ENCODE measurements around the gene SLC22A12. TPM values are rescaled to one million over a fixed set of nuclear protein-coding genes. Genes with fewer than 3 reads are reported as not detected.

SLC22A12 gene
- total and polyA plus RNA-seq, 2 of the 8 experiments (the other 6 are each of a cell fraction or from before 2014, with no cell fraction given): not detected

DNA sequence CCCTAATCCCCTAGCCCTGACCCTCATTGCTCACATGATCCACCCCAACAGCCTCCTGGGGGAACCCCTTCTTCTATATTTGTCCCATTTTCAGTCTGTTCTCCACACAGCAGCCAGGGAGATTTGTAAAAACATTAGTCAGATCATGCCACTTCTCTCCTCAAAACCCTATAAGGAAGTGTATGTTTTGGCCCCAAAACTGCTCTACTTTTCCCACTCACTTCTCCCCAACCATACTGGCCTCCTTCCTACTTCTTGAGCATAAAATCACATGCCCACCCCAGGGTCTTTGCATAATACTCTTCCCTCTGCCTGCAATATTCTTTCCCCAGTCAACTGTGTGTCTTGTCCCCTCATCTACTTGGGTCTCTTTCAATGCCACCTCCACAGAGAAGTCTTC is 4.7 kb upstream of the SLC22A12 start:
- Histone ChIP-seq H2BK20ac (ENCODE audit: low read length) (no peak overlapping the region), H3K79me1 (ENCODE audit: low read depth, low read length) (no peaks in the 10 kb centered on the region), H4K5ac (ENCODE audit: insufficient read length, low read depth, low read length) (no peak overlapping the region), H3K36me3 (ENCODE audit: control insufficient read depth in 2 of 4, insufficient read depth in 4 of 4, low read length in 3 of 4) (no peaks in the 10 kb centered on the region), H3K23ac (ENCODE audit: insufficient read length) (no peak overlapping the region), H3K14ac (ENCODE audit: insufficient read length) (no peak overlapping the region), H3K27me3 (replicated peaks in 1 of 4; ENCODE audit: control insufficient read depth in 3 of 4, extremely low read depth in 1 of 4, insufficient read depth in 3 of 4, low read length in 3 of 4) (no peaks in the 10 kb centered on the region), H3K4me3 (ENCODE audit: extremely low read depth in 1 of 4, insufficient read depth in 2 of 4, low read depth in 3 of 4, low read length in 4 of 4) (no peak overlapping the region), H2BK12ac (ENCODE audit: low read depth, low read length) (no peak overlapping the region), H3K4me1 (replicated peaks in 1 of 4; ENCODE audit: control insufficient read depth in 3 of 4, insufficient read depth in 4 of 4, low read length in 3 of 4) (no peaks in the 10 kb centered on the region), H3K56ac (replicated peaks; ENCODE audit: insufficient read length, low read depth, low read length) (no peak overlapping the region), H3K4me2 (ENCODE audit: insufficient read depth in 1 of 2, low read depth in 2 of 2, low read length in 2 of 2) (no peak overlapping the region), H3K79me2 (ENCODE audit: control insufficient read depth in 1 of 2, insufficient read depth in 2 of 2, low read length in 2 of 2) (no peaks in the 10 kb centered on the region), H2AK5ac (ENCODE audit: low read depth, low read length) (no peak overlapping the region), H2BK120ac (replicated peaks; ENCODE audit: low read depth, low read length) (no peak overlapping the region), H3K27ac (ENCODE audit: low read depth, low read length) (no peak overlapping the region), H3K9me3 (ENCODE audit: insufficient read depth in 2 of 2, low read depth in 1 of 2, low read length in 1 of 2) (0 out of 4 replicates have a peak, but pooled peaks cover 0 to 6% of the 10 kb centered on the region in 2 experiments), H4K8ac (ENCODE audit: extremely low read depth, insufficient read depth, low read length) (no peak overlapping the region), H2BK5ac (ENCODE audit: low read depth, low read length) (no peak overlapping the region), H2AFZ (ENCODE audit: low read length) (no peak overlapping the region), H2BK15ac (ENCODE audit: low read length) (no peak overlapping the region), H3K9ac (replicated peaks in 1 of 4; ENCODE audit: extremely low read depth in 1 of 4, low read depth in 3 of 4, low read length in 3 of 4) (no peak overlapping the region), H3K4ac (replicated peaks; ENCODE audit: insufficient read length, low read depth, low read length) (no peak overlapping the region), H3K23me2 (ENCODE audit: low read depth, low read length) (peaks cover 6% of the 10 kb centered on the region; the same call in 1 of the 2 replicates), H4K91ac (replicated peaks; ENCODE audit: insufficient read length, low read length) (no peak overlapping the region), H4K20me1 (replicated peaks in 1 of 2; ENCODE audit: control insufficient read depth in 1 of 2, insufficient read depth in 2 of 2, low read length in 2 of 2) (peaks cover 0 to 3% of the 10 kb centered on the region in 2 experiments), H3K18ac (ENCODE audit: extremely low read depth, low read length) (no peak overlapping the region)
- FAIRE-seq: no peak
- POLR2A ChIA-PET (ENCODE audit: partially characterized antibody): no interaction called here
- no peak for DNase-seq (ENCODE audit: low read depth in 1 of 2, low spot score in 2 of 2)
- CTCF ChIA-PET (ENCODE audit: partially characterized antibody): interaction anchor here (0.8 to 1.9 kb wide), 4 partner anchors 23 to 245 kb away, joined by 3 to 5 read pairs (median 4); no protein-coding TSS in a partner anchor
- TF ChIP-seq CHD2 (IDR thresholded peaks at IDR 0.05; ENCODE audit: low read length) (no peak), SP2 (IDR thresholded peaks at IDR 0.05; ENCODE audit: low read length) (no peak), SIX5 (IDR thresholded peaks at IDR 0.05; ENCODE audit: low read depth, low read length) (no peak), CBX5 (IDR thresholded peaks at IDR 0.05; ENCODE audit: low read depth, low read length) (no peak), SUZ12 (IDR thresholded peaks at IDR 0.05; ENCODE audit: low read length) (no peak), RAD21 (IDR thresholded peaks at IDR 0.05 in 1 of 2, conservative IDR thresholded peaks at IDR 0.05 in 1 of 2; ENCODE audit: low read depth in 2 of 2, low read length in 2 of 2) (no peak), TAF1 (IDR thresholded peaks at IDR 0.05; ENCODE audit: low read depth, low read length) (no peak), SP1 (IDR thresholded peaks at IDR 0.05; ENCODE audit: low read depth, low read length) (no peak), KDM5A (IDR thresholded peaks at IDR 0.05; ENCODE audit: low read length) (no peak), EP300 (IDR thresholded peaks at IDR 0.05; ENCODE audit: borderline replicate concordance in 1 of 2, low read depth in 2 of 2, low read length in 2 of 2) (no peak), POLR2AphosphoS5 (IDR thresholded peaks at IDR 0.05; ENCODE audit: low read depth, low read length) (no peak), RXRA (IDR thresholded peaks at IDR 0.05; ENCODE audit: insufficient read depth, low read depth, low read length) (no peak), BCL11A (IDR thresholded peaks at IDR 0.05; ENCODE audit: low read depth in 2 of 2, low read length in 2 of 2) (no peak), KDM4A (IDR thresholded peaks at IDR 0.05; ENCODE audit: low read depth, low read length, severe bottlenecking) (no peak)

Data from H1 (cell line).